Mammary epithelial cell (primary cell): ENCODE results near the gene BNC2.

Experiments used
- CTCF ChIP-seq, 2 donors: IDR thresholded peaks in 1 of 2; conservative IDR thresholded peaks in 1 of 2; 2 replicates each; pipeline ENCODE4 v1.5.1; 2011 to 2012; ENCODE audit warnings: inconsistent platforms in 2 of 2, low read length in 2 of 2, mild to moderate bottlenecking in 2 of 2, control low read depth in 1 of 2, low read depth in 1 of 2; ENCODE audit not compliant: insufficient read depth in 1 of 2; ENCODE audit errors: extremely low read depth in 1 of 2
- EZH2 ChIP-seq: IDR thresholded peaks from 2 replicates; pipeline ENCODE4 v1.6.1; 2012; ENCODE audit warnings: low read length, inconsistent platforms, borderline replicate concordance

GRCh38 chr9:16817514-16817913 lies 53.0 kb downstream of the BNC2 start:
- no peak for TF ChIP-seq CTCF (conservative IDR thresholded peaks at IDR 0.05 in 1 of 2, IDR thresholded peaks at IDR 0.05 in 1 of 2; ENCODE audit: extremely low read depth in 1 of 2, insufficient read depth in 1 of 2, low read depth in 1 of 2, low read length in 2 of 2)
- TF ChIP-seq EZH2: no peak
